Measurements from ENCODE around the gene LGALS1.

- no peak for TF ChIP-seq POLR2A (IDR thresholded peaks at IDR 0.05; ENCODE audit: low read depth, low read length)
- TF ChIP-seq POLR2AphosphoS5 (IDR thresholded peaks at IDR 0.05; ENCODE audit: low read depth, low read length) = no peak
- TF ChIP-seq POU2F2 (IDR thresholded peaks at IDR 0.05; ENCODE audit: low read depth, low read length) = no peak
- no peak for TF ChIP-seq TAF1 (IDR thresholded peaks at IDR 0.05; ENCODE audit: low read depth, low read length)
- no peak for TF ChIP-seq SPI1 (IDR thresholded peaks at IDR 0.05; ENCODE audit: low read depth, low read length)
These were observed 44.5 kb upstream of the LGALS1 start for GRCh38 chr22:37630839-37631435.
